ENCODE results near the gene SLC29A1.

The SLC29A1 gene

GRCh38 chr6:44237021-44237812 is 13.8 kb downstream of the SLC29A1 start:
- peak; percentile 96 for DNase-seq (ENCODE audit: low read depth)

DNA sequence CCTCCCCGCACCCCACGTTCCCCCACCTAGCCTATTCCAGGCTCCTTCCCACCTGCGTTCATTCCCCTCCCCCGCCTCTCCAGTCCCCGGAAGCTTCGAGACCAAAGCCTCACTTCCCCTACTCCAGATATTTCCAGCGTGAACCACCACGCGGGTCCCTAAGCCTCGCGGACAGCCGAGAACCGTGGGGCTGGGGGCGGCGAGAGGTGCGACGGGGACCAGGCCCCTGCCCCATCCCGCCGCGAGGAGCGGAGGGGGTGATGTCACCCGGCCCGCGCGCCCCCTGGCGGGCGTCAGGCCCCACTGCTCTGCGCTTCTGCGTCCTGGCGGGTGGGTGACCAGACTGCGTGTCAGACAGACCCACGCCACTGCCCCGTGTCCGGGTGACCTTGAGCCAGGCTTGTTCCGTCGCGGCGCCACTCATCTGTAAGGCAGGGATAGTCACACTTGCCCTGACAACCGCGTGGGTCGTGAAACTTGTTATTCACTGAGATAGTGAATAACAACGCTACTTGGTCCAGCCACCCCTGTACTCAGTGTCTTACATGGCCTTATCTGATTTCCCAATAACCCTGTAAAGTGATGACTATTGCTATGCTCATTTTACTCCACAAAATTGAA is 14.5 kb downstream of the SLC29A1 start:
- no peak for DNase-seq (ENCODE audit: low read depth)

DNA sequence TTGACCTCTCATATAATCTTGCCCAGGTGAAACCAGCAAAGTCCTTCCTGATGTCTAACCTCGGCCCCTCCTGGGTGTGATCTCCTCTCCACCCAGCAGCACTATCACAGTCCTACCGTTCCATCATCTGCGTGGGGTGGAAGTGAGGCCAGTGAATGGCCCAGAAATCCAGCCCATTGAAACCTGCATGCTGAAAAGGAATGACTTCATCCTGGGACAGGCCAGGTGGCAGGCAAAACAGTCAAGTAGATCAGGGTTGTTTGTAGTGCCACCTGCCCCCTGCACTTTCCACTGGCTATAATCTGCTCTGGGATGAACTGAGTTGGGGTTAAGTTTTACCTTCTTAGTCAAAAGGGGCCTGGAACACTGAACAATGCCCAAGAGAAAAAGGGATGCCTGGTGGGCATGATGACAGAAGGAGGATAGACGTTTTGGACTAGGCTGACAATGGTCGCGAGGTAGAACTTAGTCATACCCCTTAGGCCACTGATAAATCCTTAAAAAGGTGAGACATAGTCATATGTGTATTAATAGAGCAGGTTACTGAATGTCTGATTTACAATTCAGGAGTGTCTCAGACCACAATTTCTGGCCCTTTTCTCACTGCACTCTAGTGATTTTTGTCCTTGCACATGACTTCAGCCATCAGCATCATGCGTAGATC is 15.4 kb downstream of the SLC29A1 start:
- DNase-seq (ENCODE audit: low read depth), result no peak

GRCh38 chr6:44243345-44243744 is 19.9 kb downstream of the SLC29A1 start:
- no peak for DNase-seq (ENCODE audit: low read depth)

DNA sequence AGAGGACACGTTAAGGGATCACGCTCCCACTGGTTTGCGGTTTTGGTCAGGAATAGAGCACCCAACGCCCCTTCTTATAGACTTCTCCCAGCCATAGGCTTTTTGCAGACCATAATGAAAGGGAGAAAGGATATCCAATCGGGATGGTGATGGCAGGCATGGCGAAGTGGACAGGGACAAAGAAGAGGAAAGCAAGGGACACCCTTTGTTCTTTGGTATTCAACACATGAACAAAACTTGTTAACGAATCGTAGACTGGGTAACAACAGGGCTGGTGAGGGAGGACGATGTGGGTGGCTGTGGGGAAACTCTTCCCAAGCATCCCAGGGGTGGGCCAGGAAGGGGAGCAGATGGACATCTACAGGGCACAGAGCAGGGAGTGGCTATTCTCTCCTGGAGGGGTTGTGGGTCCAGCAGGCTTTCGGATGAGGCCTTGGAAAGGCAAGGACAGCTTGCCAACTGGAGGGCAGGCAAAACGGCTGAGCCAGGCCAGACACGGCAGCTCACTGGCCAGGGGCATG is 22.1 kb downstream of the SLC29A1 start:
- no peak for DNase-seq (ENCODE audit: low read depth)

GRCh38 chr6:44245912-44246662 is 22.7 kb downstream of the SLC29A1 start:
- no peak for DNase-seq (ENCODE audit: low read depth)

- DNase-seq (ENCODE audit: low read depth), result peak; percentile 92
These were observed 23.4 kb downstream of the SLC29A1 start, which contains the start of gene HSP90AB1 for GRCh38 chr6:44246663-44247337. Gene HSP90AB1 (plus strand): TSS chr6:44247101. CDS start chr6:44248630, 1,529 bp downstream.

GRCh38 chr6:44247338-44248302 is 24.2 kb downstream of the SLC29A1 start:
- DNase-seq (ENCODE audit: low read depth), result no peak

- no peak for DNase-seq (ENCODE audit: low read depth)
These were observed 25.2 kb downstream of the SLC29A1 start for GRCh38 chr6:44248579-44248978.

- DNase-seq (ENCODE audit: low read depth), result no peak
These were observed 25.8 kb downstream of the SLC29A1 start for GRCh38 chr6:44249082-44249748.

GRCh38 chr6:44250067-44250717 is 26.8 kb downstream of the SLC29A1 start:
- no peak for DNase-seq (ENCODE audit: low read depth)

DNA sequence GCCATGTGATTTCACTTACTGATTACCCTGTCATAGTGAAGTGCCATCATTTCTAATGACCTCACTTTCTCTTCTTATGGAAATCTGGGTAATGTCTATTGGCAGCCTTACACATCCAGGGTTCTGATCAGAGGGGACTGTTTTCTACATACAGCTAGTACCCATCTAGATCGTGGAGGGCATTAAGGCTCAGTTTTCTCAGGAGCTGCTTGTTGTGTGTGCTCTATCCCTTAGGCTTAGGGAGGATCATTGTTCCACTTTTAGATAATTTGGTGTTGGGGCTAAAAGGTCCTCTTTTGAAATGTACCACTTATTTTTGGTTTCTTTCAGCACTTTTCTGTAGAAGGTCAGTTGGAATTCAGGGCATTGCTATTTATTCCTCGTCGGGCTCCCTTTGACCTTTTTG is 27.3 kb downstream of the SLC29A1 start:
- no peak for DNase-seq (ENCODE audit: low read depth)

DNA sequence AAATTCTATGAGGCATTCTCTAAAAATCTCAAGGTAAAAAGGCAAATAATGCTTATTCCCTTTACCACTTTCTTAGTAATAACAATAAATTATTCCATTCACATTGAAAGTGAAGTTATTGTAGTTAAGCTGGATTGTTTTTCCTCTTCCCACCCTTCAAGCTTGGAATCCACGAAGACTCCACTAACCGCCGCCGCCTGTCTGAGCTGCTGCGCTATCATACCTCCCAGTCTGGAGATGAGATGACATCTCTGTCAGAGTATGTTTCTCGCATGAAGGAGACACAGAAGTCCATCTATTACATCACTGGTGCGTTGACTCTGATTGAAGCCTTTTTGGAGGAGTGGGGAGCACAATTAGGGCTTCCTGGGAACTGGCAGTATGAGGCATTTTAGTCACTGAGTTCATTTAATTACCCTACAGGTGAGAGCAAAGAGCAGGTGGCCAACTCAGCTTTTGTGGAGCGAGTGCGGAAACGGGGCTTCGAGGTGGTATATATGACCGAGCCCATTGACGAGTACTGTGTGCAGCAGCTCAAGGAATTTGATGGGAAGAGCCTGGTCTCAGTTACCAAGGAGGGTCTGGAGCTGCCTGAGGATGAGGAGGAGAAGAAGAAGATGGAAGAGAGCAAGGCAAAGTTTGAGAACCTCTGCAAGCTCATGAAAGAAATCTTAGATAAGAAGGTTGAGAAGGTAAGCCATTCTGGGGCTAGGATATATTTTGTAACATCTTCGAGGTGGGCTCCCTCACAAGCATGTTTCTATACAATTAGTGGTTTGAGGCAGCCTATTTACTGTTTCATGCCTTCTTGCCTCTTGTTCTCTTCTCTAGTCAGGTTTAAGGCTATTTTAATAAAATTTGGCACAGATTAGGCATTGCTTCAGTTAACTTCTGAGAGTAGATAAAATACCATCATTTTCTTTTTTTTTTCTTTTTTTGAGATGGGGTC is 28.5 kb downstream of the SLC29A1 start:
- no peak for DNase-seq (ENCODE audit: low read depth)

DNA sequence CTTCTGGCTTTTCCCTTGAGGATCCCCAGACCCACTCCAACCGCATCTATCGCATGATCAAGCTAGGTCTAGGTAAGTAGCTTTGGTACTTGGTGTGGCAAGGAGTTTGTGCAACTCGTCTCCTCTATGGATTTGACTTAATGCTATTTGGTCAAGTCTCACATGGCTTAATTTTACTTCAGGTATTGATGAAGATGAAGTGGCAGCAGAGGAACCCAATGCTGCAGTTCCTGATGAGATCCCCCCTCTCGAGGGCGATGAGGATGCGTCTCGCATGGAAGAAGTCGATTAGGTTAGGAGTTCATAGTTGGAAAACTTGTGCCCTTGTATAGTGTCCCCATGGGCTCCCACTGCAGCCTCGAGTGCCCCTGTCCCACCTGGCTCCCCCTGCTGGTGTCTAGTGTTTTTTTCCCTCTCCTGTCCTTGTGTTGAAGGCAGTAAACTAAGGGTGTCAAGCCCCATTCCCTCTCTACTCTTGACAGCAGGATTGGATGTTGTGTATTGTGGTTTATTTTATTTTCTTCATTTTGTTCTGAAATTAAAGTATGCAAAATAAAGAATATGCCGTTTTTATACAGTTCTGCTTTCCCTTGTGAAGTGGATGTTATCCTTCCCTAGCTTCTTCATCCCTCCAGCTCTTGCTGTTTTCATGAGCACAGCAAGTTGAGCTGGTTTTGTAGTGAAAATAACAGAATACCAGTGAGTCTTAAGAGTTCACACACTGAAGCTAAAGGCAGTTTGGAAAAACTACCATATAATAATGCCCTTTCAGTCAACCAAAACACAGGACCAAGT is 30.1 kb downstream of the SLC29A1 start:
- DNase-seq (ENCODE audit: low read depth), result no peak

GRCh38 chr6:44254191-44255104 is 31.1 kb downstream of the SLC29A1 start:
- no peak for DNase-seq (ENCODE audit: low read depth)

Data from HS-27A (cell line).